ENCODE measurements around the gene WDR43.

WDR43 gene

DNA sequence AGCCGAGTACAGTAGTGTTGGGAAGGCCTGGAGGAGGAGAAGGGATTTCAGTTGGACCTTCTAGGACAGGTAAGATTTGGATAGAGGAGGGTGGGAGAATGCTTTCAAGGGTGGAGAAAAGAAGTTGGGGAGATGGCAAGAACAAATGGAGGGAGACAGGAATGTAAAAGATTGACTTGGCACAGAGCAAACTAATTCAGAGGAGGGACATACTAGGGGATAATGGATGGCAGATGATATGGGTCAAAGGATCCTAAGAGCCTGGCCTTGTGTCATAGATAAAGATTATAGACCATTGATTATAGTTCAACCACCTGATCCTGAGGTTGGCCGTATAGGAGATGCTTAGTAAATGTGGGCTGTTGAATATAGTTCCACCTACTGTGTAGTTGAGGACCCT lies 12.4 kb downstream of the WDR43 start:
- DNase-seq (ENCODE audit: low read depth) = no peak
- H3K4me3 ChIP-seq (ENCODE audit: low read depth, low read length) = no peak overlapping the region

DNA sequence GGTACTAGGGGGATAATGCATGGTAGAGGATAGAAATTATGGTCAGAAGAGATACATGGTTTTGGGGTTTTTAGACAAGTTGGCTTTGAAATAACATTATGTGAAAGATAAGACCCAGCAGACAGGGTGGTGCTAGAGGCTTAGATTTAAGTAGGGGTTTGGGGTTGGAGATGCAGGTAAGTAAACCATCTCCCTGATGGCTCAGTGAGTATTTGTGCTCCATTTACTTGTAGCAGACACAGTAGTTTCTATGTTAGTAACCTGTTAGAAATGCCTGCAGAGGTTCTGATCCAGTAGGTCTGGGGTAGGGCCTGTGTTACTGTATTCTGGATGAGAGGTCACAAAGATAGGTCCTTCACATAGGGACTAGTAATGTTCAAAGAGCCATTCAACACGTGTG lies 13.7 kb downstream of the WDR43 start:
- H3K4me3 ChIP-seq (ENCODE audit: low read depth, low read length) = no peak overlapping the region
- DNase-seq (ENCODE audit: low read depth) = no peak

DNA sequence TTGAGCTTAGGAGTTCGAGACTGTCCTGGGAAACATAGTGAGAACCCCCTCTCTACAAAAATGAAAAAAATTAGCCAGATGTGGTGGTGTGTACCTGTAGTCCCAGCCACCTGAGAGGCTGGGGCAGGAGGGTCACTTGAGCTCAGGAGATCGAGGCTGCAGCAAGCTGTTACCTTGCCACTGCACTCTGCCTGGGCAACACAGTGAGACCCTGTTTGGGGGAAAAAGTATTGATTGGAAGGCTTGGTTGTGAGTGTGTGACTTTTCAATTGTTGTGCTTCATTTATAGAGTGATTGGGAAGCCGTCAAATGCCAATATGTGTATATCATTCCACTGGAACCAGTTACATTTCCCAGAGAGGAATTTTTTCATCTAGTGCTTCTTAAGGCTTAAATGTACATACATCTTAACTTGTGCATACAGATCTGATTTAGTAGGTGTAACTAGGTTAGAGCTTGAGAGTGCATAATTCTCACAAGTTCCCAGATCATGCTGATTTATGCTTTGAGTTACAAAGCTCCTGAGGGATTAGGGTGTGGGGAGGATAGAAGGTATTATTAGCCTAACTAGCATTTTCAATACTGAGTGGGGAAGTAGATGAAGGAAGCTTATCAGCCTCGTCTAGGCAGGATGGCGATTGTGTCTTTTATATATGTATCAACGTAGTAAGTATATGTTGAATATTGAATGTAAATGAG lies 15.3 kb downstream of the WDR43 start:
- H3K4me3 ChIP-seq (ENCODE audit: low read depth, low read length) = no peak overlapping the region
- no peak for DNase-seq (ENCODE audit: low read depth)

DNA sequence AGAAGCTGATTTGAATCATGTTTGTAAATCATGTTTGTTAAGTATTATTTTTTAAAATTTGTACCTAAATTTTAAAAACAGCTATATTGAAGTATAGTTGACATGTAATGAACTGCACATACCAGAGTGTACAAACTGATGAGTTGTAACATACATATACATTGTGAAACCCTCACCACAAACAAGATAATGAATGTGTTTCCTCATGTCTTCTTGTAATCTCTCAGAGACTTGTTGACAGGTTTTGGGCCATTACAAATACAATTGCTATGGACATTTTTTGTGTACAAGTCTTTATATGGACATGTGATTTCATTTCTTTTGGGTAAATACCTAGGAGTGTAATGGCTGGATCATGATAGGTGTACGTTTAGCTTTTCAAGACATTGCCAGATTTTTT lies 21.5 kb downstream of the WDR43 start:
- peak; percentile 31 for DNase-seq (ENCODE audit: low read depth)
- no peak overlapping the region for H3K4me3 ChIP-seq (ENCODE audit: low read depth, low read length)

DNA sequence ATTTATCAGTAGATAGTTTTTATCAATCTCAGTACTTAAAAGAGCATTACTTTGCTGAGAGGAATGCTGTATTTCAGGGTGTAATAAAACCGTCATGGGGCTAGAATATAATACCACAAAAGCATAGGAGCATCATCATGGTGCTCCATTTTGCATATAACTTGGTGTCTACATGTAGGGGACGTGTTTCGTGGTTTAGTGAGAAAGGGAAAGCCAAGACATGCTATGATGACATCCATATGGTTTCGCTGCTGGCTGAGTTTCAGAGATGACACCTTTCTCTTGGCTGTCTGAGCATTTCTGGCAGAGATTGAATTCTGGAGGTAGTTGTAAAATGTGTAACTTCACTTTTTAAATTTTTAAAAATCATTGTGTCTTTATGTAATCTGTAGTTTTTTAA lies 32.4 kb downstream of the WDR43 start:
- no peak overlapping the region for H3K4me3 ChIP-seq (ENCODE audit: low read depth, low read length)
- no peak for DNase-seq (ENCODE audit: low read depth)

DNA sequence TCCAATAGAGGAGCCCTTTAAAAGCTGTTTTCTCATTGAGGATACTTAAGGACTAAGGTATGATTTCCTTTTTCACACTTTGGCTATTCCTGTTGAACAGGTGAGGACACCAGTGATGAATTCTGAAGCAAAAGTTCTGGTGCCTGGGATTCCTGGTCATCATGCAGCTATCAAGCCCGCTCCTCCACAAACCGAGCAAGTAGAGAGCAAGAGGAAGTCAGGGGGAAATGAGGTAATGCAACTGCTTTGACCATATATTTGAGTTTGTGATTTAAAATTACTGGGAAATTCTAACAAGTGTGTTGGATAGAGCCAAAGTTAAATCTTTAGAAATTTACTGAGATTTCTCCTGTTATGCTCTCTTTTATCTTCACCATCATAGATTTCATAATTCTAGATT lies 33.0 kb downstream of the WDR43 start:
- no peak for DNase-seq (ENCODE audit: low read depth)
- no peak overlapping the region for H3K4me3 ChIP-seq (ENCODE audit: low read depth, low read length)

DNA sequence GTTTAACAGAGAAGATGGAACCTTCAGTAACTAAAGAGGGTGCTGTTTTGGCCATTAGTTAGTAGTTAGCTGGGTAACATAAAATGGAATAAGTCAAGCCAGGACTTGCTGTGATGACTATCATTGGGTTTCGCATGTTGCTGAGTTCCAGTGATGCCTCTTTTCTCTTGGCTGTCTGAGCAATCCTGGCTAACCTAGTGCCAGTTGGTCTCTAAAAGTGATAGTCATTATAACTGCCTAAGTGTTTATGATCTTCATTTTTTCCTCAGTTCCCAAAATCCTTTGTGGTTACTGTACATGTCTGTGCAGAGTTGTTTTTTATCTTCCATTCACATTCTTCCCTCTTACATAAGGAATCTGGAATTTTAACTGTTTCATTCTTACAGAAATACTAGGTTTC lies 33.4 kb downstream of the WDR43 start:
- no peak overlapping the region for H3K4me3 ChIP-seq (ENCODE audit: low read depth, low read length)

DNA sequence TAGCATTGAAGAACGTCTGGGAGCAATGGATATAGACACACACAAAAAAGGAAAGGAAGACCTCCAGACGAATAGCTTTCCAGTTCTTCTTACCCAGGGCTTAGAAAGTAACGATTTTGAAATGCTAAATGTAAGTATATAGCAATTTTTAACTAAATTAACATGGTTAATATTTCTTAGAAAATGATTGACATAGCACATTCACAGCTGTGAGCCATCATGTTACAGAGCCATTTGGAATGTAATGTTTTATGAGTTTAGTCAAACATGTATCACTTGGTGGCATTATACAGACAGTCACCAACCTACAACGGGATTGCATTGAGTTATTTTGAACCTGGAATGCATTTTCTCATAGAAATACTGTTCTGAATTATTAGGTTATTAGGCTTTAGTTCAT lies 35.1 kb downstream of the WDR43 start:
- no peak for DNase-seq (ENCODE audit: low read depth)
- H3K4me3 ChIP-seq (ENCODE audit: low read depth, low read length) = no peak overlapping the region

More for the DNA sequence above, 33.4 kb downstream of the WDR43 start:
- no peak for DNase-seq (ENCODE audit: low read depth)

DNA sequence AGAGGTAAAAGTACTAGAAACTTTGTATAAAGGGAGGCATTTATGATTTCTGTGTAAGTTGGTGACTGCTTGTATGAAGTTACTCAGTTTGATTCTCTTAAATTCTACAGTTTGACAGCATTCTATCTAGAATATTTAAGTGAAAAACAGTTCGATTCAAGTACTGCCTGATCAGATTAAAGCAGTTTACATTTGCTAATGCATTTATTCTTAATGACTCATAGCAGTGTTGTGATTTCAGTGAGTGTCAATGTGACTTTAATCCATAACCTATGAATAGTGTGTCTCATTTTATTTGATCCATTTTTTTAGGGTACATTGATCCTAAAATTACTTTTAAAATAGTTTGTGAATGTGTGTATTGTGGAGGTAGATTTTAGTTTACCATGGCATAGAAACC lies 35.7 kb downstream of the WDR43 start:
- no peak overlapping the region for H3K4me3 ChIP-seq (ENCODE audit: low read depth, low read length)
- DNase-seq (ENCODE audit: low read depth) = no peak

DNA sequence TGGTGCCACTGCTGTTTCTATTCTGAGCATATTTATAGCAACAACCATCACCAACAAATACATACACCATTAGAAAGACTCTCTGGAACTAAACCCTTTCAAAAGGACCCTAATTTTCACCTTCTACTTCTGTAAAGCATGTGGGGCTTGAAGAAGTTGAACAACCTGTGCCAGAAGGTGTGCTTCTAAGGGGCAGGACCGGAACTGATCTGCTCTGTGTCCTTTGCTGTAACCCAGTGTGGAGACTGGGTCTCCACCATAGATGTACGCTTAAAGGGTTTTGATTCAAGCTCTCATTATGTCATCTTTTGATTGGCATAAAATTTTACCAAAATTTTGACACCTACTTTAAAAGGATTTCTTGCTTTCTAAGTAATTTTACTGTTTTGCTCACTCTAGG lies 40.3 kb downstream of the WDR43 start:
- no peak for DNase-seq (ENCODE audit: low read depth)
- no peak overlapping the region for H3K4me3 ChIP-seq (ENCODE audit: low read depth, low read length)

DNA sequence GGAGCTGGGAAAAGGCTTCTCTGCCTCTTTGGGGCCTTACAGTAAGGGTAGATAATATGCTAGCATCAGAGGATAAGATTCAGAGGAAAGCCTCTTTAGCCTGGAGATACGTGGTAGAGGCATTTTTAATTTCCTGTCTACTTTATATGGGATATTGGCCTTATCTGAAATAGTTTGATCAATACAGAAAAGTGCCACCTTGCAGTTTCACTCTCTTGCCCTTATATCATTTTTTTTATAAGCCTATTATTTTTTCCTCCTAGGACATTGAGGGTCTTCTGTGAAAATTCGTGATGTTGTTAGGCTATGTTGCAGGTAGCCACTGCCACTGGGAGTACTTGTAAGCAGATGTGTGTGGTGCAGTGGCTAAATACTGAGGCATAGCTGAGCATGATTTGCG lies 46.5 kb downstream of the WDR43 start:
- DNase-seq (ENCODE audit: low read depth) = no peak
- no peak overlapping the region for H3K4me3 ChIP-seq (ENCODE audit: low read depth, low read length)

DNA sequence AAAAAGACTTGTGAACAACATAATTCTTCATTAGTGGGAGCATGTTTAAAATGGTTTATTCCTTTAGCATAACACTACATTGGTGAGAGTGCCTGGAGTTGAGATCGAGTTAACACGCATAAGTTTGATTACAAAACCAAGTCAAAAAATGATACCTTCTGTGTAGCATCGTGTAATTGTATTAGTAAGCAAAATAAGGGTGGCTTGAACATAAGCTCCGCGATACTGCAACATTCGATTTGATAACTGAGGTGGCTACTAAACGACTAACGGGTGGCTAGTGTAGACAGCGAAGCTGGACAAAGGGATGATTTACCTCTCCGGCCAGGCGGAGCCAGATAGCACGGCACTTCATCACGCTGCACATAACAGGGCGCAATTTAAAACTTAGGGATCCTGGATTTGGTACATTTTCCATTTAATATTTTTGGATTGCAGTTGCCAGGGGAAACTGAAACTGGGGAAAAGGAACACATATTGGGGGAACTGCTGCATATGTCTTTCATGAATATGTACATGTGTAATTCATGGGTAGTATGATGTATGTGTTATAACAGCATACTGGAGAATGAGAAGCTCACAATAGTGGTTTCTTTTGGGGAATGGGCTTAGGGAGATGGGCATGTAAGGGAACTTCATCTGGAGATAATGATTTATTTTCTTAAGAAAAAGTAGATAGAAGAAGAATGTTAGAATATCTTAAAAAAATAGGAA lies 50.2 kb downstream of the WDR43 start:
- no peak overlapping the region for H3K4me3 ChIP-seq (ENCODE audit: low read depth, low read length)
- no peak for DNase-seq (ENCODE audit: low read depth)

DNA sequence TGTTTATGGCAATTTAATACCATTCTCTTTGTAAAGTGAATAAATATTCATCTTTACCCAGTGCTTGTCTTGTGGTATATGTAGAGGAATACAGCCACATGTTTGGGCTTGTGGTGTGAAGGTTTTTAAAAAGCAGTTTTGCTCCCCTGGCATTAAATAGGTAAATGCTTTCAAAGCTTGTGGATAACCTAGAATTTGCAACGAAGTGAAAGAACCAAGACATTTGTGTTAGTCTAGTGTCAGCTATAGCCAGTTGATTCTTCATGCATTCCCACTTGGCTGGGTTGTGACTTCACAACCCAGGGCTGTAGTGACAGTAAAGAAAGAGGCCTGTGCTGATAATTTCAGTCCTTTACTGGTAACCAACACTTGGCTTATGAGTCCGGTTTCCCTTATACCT lies 53.7 kb downstream of the WDR43 start:
- DNase-seq (ENCODE audit: low read depth) = no peak
- H3K4me3 ChIP-seq (ENCODE audit: low read depth, low read length) = no peak overlapping the region

DNA sequence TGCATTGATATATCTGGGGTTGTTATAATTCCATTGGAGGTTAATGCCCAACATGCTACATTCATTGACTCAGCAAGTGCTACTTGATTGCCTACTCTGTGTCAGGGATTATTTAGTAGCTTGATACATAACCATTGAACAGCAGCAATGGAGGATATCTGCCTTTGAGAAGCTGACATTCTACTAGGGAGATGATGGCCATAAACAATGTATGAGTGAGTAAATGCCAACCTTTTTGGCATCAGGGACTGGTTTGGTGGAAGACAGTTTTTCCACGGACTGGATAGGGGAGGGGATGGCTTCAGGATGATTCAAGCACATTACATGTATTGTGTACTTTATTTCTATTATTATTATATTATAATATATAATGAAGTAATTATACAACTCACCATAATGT lies 54.7 kb downstream of the WDR43 start:
- DNase-seq (ENCODE audit: low read depth) = no peak
- H3K4me3 ChIP-seq (ENCODE audit: low read depth, low read length) = no peak overlapping the region

DNA sequence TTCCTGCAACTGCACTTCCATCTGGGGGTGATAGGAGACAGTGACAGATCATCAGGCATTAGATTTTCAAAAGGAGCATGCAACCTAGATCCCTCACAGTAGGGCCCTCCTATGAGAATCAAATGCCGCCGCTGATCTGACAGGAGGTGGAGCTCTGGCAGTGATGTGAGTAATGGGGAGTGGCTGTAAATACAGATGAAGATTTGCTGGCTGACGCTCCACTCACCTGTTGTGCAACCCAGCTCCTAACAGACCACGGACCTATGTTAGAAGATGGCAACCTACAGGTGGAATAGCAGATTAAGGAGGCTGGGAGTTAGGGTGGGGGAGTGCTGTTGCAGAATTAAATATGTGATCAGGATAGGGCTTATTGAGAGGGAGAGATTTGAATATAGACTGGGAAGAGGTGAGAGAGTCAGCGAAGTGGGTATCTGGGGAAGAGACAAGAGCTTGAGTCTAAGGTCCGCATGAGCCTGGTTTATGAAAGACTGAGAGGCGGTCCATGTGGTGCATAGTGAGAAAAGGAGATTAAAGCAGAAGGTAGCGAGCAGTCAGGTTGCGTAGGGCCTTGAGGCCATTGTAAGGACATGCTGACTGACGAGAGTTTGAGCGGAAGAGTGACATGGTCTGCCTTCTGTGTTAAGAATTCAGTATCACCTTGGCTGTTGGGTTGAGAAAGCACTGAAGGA lies 55.3 kb downstream of the WDR43 start:
- H3K4me3 ChIP-seq (ENCODE audit: low read depth, low read length) = no peak overlapping the region
- no peak for DNase-seq (ENCODE audit: low read depth)

DNA sequence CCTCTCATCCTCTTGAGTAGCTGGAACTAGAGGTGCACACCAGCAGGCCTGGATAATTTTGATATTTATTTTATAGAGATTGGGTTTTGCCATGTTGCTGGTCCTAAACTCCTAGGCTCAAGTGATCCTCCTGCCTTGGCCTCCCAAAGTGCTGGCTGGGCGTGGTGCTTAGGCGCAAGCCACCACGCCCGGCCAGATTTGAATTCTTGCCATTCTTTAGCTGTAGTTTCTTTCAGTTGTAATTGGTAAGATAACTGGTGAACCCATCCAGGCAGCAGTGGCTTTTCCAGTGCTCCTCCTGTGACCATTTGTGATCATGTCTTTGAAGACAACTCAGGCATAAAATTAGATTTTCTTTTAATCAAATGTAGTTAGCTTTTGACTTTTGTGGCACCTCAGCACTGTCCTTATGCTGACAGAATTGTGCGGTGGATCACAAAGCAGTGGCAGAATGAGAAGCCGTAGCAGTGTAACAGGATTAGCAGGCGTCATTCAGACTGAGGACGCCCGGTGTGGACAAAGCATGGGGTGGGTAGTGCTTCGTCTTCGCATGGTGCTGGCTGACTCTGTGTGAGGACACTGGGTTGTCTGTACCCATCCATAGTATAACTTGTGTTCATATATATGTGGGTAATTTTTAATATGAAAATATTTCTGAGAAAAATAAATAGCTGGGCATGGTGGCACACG lies 56.6 kb downstream of the WDR43 start:
- no peak for DNase-seq (ENCODE audit: low read depth)
- no peak overlapping the region for H3K4me3 ChIP-seq (ENCODE audit: low read depth, low read length)

DNA sequence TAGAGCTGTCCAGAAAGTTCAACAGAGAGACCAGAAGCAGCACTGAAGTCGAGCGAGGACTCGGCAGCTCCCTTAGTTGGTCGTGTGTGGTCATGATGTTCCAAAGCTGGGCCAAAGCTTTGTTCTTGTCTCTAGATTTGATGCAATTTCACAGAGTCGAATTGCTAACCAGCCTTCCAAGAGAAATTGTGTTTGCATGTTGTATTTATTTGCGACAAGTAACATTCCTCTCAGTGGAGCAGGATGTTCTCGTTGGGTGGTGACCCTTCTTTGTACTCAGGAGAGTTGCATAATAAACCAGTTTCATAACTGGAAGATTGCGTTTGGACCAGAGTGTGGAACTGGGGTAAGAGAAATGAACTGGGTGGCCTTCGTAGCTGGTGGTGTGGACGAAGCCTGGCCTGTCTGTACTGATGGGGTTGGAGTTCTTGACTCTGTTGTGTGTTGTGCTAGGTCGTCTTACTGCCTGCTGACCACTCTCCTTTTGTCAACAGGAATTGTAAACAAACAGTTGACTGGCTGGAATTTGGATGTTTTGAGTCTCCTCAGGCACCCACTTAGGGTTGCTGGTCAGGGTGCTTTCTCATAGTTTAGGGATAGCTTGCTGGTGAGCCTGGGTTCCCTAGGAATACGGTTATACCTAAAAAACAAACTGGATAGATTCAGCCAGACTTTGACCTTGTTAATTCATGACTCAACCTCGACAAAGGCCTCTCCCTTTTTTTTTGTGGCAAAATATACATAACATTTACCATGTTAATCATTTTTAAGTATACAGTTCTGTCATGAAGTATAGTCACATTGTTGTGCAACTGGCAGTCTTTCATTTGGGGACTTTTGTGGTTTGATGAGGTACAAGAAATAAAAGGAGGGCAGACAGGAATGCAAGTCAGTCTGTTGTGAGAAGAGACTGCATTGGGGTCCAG lies 57.7 kb downstream of the WDR43 start:
- no peak overlapping the region for H3K4me3 ChIP-seq (ENCODE audit: low read depth, low read length)
- DNase-seq (ENCODE audit: low read depth) = peak; percentile 43

DNA sequence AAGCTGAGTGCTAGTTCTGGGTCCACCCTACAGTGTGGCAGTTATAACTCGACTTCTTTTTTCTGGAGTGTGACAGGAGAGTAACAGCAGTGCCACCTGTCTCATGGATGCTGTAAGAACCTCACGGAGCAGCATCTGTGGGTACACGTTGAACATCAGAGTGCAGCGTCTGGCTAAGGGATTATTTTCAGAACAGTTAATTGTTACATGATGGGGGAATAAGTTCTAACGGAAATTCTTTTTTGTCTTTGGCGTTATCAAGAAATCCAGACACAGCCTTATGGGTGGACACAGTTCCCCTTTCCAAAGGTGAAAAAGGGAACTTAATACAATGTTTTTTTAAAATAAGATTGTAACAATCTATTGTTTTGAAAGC lies 58.4 kb downstream of the WDR43 start:
- no peak for DNase-seq (ENCODE audit: low read depth)
- no peak overlapping the region for H3K4me3 ChIP-seq (ENCODE audit: low read depth, low read length)

DNA sequence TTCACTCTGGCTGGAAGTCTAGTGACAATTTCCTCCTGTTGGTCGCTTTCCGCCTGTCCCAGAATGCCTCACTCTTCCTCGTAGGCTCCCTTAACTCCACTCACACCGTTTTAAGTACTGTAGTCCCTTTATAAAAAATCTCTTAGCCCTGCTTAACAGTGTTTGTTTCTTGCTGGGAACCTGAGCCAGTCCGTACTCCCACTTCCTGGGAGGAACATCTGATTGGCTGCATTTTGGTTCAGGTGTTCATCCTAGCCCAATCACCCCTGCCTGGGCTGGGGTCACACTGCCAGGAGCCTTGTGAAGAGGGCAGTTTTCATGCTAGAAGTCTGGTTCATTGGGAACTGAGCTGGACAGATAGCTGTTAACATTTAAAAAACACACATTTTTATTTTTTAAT lies 61.0 kb downstream of the WDR43 start:
- DNase-seq (ENCODE audit: low read depth) = no peak
- H3K4me3 ChIP-seq (ENCODE audit: low read depth, low read length) = no peak overlapping the region

Measured in skeletal muscle cell (primary cell).